ENCODE measurements around the gene NUDT7. TPM values are rescaled to one million over a fixed set of nuclear protein-coding genes. Genes with fewer than 3 reads are reported as not detected.

NUDT7 gene
- total RNA-seq, 1 donor from 2014 or later, result 1.7 TPM

- TF ChIP-seq, protein P1, sequence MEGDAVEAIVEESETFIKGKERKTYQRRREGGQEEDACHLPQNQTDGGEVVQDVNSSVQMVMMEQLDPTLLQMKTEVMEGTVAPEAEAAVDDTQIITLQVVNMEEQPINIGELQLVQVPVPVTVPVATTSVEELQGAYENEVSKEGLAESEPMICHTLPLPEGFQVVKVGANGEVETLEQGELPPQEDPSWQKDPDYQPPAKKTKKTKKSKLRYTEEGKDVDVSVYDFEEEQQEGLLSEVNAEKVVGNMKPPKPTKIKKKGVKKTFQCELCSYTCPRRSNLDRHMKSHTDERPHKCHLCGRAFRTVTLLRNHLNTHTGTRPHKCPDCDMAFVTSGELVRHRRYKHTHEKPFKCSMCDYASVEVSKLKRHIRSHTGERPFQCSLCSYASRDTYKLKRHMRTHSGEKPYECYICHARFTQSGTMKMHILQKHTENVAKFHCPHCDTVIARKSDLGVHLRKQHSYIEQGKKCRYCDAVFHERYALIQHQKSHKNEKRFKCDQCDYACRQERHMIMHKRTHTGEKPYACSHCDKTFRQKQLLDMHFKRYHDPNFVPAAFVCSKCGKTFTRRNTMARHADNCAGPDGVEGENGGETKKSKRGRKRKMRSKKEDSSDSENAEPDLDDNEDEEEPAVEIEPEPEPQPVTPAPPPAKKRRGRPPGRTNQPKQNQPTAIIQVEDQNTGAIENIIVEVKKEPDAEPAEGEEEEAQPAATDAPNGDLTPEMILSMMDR (conservative IDR thresholded peaks at IDR 0.05; ENCODE audit: low read depth, low read length), result no peak
- no peak overlapping the region for H3K4me3 ChIP-seq (ENCODE audit: low read depth, low read length)
- no peak for DNase-seq (ENCODE audit: low read depth)
These were observed 41.7 kb downstream of the NUDT7 start for GRCh38 chr16:77763994-77764393.

- DNase-seq (ENCODE audit: low read depth), result no peak
- no peak overlapping the region for H3K4me3 ChIP-seq (ENCODE audit: low read depth, low read length)
- TF ChIP-seq, protein P1 (conservative IDR thresholded peaks at IDR 0.05; ENCODE audit: low read depth, low read length), result no peak
These were observed 44.9 kb downstream of the NUDT7 start for GRCh38 chr16:77767211-77767610.

DNA sequence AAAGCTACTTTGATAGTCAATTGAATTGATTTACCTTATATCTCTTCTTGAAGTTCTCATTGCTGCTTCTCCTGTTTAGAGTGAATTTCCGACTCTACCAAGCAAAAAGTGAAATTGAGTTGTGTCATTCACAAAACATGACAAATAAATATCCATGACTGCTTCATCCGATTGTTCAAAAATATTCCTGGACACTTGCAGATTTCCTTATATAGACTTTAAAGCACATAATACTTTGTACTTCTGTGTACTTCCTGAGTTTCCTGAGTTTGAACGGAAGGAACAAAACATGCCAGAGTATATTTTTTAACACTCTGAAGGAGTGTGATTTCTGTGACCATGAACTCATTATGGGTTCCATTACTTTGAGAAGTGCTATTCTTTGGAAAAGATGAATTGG, 45.5 kb downstream of the NUDT7 start:
- no peak overlapping the region for H3K4me3 ChIP-seq (ENCODE audit: low read depth, low read length)
- TF ChIP-seq, protein P1 (conservative IDR thresholded peaks at IDR 0.05; ENCODE audit: low read depth, low read length), result no peak

GRCh38 chr16:77775911-77776909, 53.9 kb downstream of the NUDT7 start:
- DNase-seq (ENCODE audit: low read depth), result no peak
- TF ChIP-seq, protein P1 (conservative IDR thresholded peaks at IDR 0.05; ENCODE audit: low read depth, low read length), result no peak
- H3K4me3 ChIP-seq (ENCODE audit: low read depth, low read length), result no peak overlapping the region

More for the DNA sequence above, 45.5 kb downstream of the NUDT7 start:
- DNase-seq (ENCODE audit: low read depth), result no peak

GRCh38 chr16:77777745-77778144, 55.4 kb downstream of the NUDT7 start:
- TF ChIP-seq, protein P1 (conservative IDR thresholded peaks at IDR 0.05; ENCODE audit: low read depth, low read length), result no peak
- DNase-seq (ENCODE audit: low read depth), result no peak
- no peak overlapping the region for H3K4me3 ChIP-seq (ENCODE audit: low read depth, low read length)

- TF ChIP-seq, protein P1 (conservative IDR thresholded peaks at IDR 0.05; ENCODE audit: low read depth, low read length), result no peak
- H3K4me3 ChIP-seq (ENCODE audit: low read depth, low read length), result no peak overlapping the region
- DNase-seq (ENCODE audit: low read depth), result peak; percentile 60
These were observed 58.1 kb downstream of the NUDT7 start for GRCh38 chr16:77780378-77780837.
